ENCODE results near the gene KCNK5. TPM values are rescaled to one million over a fixed set of nuclear protein-coding genes. Genes with fewer than 3 reads are reported as not detected.
A peak's percentile ranks its signal among the peaks of the same experiment; 100 is the strongest.

The KCNK5 gene
- total and polyA plus RNA-seq, 9 of the 15 experiments (the other 6 are each of a cell fraction or from before 2014, with no cell fraction given): 1.5 to 45.8 (median 25.8) TPM

GRCh38 chr6:39251406-39251805 lies 22.1 kb upstream of the KCNK5 start (continued):
- TF ChIP-seq MEIS2 (IDR thresholded peaks at IDR 0.05; ENCODE audit: partially characterized antibody) (peak; percentile 34), ZNF232 (CRISPR knock-in tag; IDR thresholded peaks at IDR 0.05) (no peak), JUND (IDR thresholded peaks at IDR 0.05; ENCODE audit: borderline replicate concordance, low read depth, low read length) (no peak), JUND (tag; IDR thresholded peaks at IDR 0.05; ENCODE audit: borderline replicate concordance, low read depth, low read length) (0 out of 3 replicates have a peak, but pooled peaks have one; percentile 24), BHLHE40 (IDR thresholded peaks at IDR 0.05; ENCODE audit: low read length) (peak; percentile 42), JUNB (CRISPR knock-in tag; conservative IDR thresholded peaks at IDR 0.05) (no peak), PCBP2 (IDR thresholded peaks at IDR 0.05; ENCODE audit: low read depth, low read length, poor library complexity, severe bottlenecking) (no peak), TAL1 (IDR thresholded peaks at IDR 0.05) (peak; percentile 21; the same call in 1 of the 2 replicates), CREM (IDR thresholded peaks at IDR 0.05; ENCODE audit: low read depth) (0 out of 2 replicates have a peak, but pooled peaks have one; percentile 7), TRIM24 (IDR thresholded peaks at IDR 0.05) (0 out of 4 replicates have a peak, but pooled peaks of 1 of the 2 experiments have one; percentile 9), CBFA2T2 (conservative IDR thresholded peaks at IDR 0.05) (peak; percentile 34; the same call in 1 of the 2 replicates), SOX6 (IDR thresholded peaks at IDR 0.05) (0 out of 2 replicates have a peak, but pooled peaks have one; percentile 12), TBL1XR1 (IDR thresholded peaks at IDR 0.05; ENCODE audit: low read length in 2 of 2) (no peak), NKRF (IDR thresholded peaks at IDR 0.05; ENCODE audit: borderline replicate concordance) (no peak), ZNF263 (CRISPR knock-in tag; IDR thresholded peaks at IDR 0.05; ENCODE audit: borderline replicate concordance) (peak; percentile 58; the same call in 1 of the 2 replicates), TEAD4 (IDR thresholded peaks at IDR 0.05; ENCODE audit: low read length) (0 out of 2 replicates have a peak, but pooled peaks have one; percentile 14), TEAD4 (CRISPR knock-in tag; IDR thresholded peaks at IDR 0.05; ENCODE audit: borderline replicate concordance) (no peak), ZEB2 (IDR thresholded peaks at IDR 0.05) (peak; percentile 77), UBTF (IDR thresholded peaks at IDR 0.05; ENCODE audit: borderline replicate concordance in 1 of 2, low read depth in 2 of 2, low read length in 2 of 2) (no peak), CBFA2T3 (IDR thresholded peaks at IDR 0.05) (peak; percentile 60; the same call in 1 of the 2 replicates), CSDE1 (IDR thresholded peaks at IDR 0.05) (no peak), CEBPG (CRISPR knock-in tag; IDR thresholded peaks at IDR 0.05) (no peak), CEBPG (tag; conservative IDR thresholded peaks at IDR 0.05 in 1 of 2, IDR thresholded peaks at IDR 0.05 in 1 of 2) (peak; percentile 48 to 87), ZSCAN32 (CRISPR knock-in tag; IDR thresholded peaks at IDR 0.05) (no peak)
- TF ChIP-seq, protein P1, sequence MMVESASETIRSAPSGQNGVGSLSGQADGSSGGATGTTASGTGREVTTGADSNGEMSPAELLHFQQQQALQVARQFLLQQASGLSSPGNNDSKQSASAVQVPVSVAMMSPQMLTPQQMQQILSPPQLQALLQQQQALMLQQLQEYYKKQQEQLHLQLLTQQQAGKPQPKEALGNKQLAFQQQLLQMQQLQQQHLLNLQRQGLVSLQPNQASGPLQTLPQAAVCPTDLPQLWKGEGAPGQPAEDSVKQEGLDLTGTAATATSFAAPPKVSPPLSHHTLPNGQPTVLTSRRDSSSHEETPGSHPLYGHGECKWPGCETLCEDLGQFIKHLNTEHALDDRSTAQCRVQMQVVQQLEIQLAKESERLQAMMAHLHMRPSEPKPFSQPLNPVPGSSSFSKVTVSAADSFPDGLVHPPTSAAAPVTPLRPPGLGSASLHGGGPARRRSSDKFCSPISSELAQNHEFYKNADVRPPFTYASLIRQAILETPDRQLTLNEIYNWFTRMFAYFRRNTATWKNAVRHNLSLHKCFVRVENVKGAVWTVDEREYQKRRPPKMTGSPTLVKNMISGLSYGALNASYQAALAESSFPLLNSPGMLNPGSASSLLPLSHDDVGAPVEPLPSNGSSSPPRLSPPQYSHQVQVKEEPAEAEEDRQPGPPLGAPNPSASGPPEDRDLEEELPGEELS (CRISPR knock-in tag; IDR thresholded peaks at IDR 0.05; ENCODE audit: borderline replicate concordance): no peak
